TTC549 (cell line): ENCODE results near the gene OGT.
"Not testable (repeated sequence)": the region's sequence is repeated elsewhere in the genome, so short reads cannot be mapped to it uniquely, and the experiment has no call there.

Source experiments
- FAIRE-seq: peaks from 2 replicates; lab custom pipeline; 2012; peaks lifted over from hg19 to GRCh38; lab: Jason Lieb, UNC

Gene OGT

DNA sequence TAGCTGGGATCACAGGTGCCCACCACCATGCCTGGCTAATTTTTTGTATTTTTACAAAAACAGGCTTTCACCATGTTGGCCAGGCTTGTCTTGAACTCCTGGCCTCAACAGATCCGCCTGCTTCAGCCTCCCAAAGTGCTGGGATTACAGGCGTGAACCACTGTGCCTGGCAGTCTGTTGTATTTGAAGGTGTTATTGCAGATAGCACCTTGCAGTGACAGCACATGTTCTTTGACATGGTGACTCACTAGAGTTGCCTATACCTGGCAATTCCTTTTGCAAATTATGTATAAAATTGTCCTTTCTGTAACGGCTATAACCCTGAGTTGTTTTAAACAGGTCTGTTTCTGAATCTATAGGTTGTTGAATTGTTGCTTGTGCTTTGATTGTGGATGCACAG is 7.9 kb downstream of the OGT start:
- no peak for FAIRE-seq

GRCh38 chrX:71541210-71542022 is 8.5 kb downstream of the OGT start:
- no peak for FAIRE-seq

- no peak for FAIRE-seq
Observed at GRCh38 chrX:71542411-71542810, 9.5 kb downstream of the OGT start.

- no peak for FAIRE-seq
Observed at GRCh38 chrX:71542825-71543224, 9.9 kb downstream of the OGT start.

DNA sequence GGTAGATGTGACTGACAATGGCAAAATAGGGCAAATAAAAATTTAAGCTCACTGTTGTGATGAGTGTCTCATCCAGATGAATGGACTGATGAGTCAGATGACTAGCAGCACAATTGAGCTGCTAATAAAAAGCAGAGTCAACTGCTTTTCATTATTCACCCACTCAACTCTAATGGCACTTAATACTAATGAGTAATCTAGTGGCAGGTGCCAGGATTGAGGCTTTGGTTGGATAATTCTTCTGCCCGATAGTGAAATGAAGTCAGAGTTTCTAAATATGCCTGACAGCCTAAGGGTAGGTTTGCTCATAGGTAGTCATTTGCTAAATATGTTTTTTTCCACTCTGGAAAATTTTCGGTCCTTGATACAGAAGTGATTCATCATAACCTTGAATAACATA is 10.4 kb downstream of the OGT start:
- FAIRE-seq = no peak

DNA sequence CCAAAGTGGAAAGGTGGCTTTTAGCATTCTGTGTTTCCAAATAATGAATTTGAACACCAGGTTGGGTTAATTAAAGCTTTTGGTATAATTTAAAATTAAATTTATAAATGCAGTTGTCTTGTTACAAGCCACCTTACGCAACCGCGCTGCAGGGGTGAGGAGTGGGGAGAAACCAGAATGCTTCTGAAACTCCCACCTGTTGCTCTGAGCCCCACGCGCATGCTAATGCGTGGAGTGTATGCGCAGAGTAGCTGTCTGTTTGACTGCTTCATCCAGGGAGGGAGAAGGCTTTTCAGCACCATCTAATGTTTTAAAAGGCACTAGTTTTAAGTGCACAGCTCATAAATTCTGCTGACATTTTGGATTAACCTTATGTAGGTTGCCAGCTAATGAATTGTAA is 12.5 kb downstream of the OGT start:
- FAIRE-seq = no peak

GRCh38 chrX:71546879-71547278 is 14.0 kb downstream of the OGT start:
- no peak for FAIRE-seq

DNA sequence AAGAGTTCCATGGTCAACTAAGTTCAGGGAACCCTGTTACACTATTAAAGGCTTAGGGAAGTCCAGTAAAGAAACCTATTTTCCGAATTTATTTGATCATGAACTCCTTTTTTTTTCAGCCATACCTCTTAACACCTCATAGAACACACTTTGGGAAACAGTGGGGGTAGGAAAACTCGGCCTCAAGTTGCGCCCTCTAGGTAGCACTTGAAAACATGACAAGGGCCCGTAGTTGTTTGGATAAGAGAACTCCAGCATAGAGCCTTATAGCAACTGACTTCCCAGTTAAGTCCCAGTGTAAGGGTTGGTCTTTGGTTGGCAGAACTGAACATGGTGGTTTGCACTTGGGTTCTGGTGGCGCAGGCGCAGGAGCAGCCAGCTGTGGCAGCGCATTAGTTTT is 14.4 kb downstream of the OGT start:
- no peak for FAIRE-seq

GRCh38 chrX:71549986-71550385 is 17.1 kb downstream of the OGT start:
- no peak for FAIRE-seq

GRCh38 chrX:71550578-71550977 is 17.7 kb downstream of the OGT start:
- no peak for FAIRE-seq

GRCh38 chrX:71556036-71556435 is 23.1 kb downstream of the OGT start:
- FAIRE-seq = no peak

- no peak for FAIRE-seq
Observed at GRCh38 chrX:71558920-71559319, 26.0 kb downstream of the OGT start.

- not testable (repeated sequence) for FAIRE-seq
Observed at GRCh38 chrX:71559773-71560172, 26.9 kb downstream of the OGT start.

- no peak for FAIRE-seq
Observed at GRCh38 chrX:71563921-71564320, 31.0 kb downstream of the OGT start.

DNA sequence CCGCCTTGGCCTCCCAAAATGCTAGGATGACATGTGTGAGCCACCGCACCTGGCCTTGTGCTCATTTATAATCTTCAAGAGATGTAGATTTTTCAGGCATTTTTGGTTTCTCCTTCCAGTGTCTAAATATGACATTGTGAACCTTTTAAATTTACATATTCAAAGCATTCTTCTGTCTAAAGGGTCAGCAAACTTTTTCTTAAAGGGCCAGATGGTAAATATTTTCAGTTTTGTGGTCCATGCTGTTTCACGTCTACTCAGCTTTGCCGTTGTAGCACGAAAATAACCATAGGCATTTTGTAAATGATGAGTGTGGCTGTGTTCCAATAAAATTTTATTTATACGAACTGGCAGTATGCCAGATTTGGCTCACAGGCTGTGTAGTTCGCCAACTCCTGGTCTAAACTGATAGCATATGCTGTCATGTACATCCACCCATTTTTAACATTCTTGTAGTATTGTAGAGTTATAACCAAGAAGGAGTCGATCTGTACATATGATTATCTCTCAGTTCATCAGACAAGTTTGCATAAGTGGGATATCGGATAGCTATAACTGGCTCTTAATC is 32.7 kb downstream of the OGT start:
- no peak for FAIRE-seq

GRCh38 chrX:71571390-71571789 is 38.5 kb downstream of the OGT start:
- FAIRE-seq = not testable (repeated sequence)

GRCh38 chrX:71573590-71573989 is 40.7 kb downstream of the OGT start:
- FAIRE-seq = no peak

DNA sequence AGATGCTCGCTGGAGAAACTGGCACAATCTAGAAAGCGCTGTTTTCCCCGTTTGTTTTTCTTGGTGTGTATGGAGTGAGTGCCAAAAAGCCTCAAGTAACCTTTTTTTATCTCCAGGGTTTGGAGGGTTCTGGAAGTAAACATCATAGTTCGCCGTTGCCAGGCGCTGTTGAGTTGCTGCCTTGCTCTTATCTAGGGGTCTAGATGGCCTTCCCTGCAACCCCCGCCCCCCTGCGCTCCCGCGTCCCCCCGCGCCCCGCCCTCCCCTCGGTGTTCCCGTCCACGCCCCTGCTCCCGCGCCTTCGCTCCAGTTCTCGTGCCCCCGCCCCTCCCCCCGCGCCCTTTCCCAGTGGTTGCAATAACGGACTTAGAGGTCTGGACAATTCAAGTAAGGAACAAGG is 44.8 kb downstream of the OGT start:
- no peak for FAIRE-seq

- no peak for FAIRE-seq
Observed at GRCh38 chrX:71578253-71579135, 45.6 kb downstream of the OGT start, which contains the start of gene GCNA. TSS of gene GCNA (plus strand) at chrX:71578437. CDS start at chrX:71580822, 2,385 bp downstream.

- no peak for FAIRE-seq
Observed at GRCh38 chrX:71579136-71579989, 46.5 kb downstream of the OGT start.

DNA sequence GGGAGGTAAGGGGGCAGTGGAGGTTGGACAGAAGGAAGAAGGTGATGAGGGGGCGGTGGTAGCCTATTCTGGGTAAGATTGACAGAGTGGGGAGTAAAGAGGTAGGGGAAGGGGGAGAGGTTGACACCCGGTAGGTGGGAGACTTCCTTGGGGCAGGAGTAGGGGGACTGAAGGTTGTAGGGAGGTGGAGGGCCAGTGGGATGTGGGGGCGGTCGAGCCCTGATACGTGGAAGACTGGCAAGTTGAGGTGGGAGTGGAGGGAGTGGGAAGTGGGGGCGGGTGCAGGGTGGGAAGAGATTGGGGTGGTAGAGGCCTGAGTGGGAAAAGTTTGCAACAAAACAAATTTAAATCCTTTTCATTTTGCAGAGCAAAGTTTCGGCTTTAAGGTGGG is 47.1 kb downstream of the OGT start:
- FAIRE-seq = no peak

DNA sequence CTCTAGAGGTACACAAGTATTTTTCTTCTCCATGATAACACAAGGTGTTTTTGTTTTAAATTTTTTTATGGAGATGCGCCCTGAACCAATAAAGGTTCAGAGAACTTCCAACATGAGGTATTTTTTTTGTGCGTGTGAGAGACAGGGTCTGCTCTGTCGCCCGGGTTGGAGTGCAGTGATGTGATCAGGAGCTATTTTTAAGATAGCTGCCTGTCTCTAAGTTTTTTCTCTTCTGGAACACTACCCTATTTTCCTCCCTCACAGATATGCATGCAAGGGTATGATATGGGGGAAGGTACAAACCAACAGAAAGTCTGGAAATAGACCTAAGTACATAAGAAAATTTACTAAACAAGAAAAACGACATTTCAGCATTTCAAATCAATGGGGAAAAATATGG is 48.3 kb downstream of the OGT start:
- FAIRE-seq = no peak
